PFSK-1 (cell line): Measurements from ENCODE around the gene U2AF2.

Experiments used
- FOXP2 ChIP-seq: optimal IDR thresholded peaks from 2 replicates; pipeline ENCODE3; 2011; ENCODE audit warnings: borderline replicate concordance, control low read depth, inconsistent platforms; ENCODE audit not compliant: insufficient read depth; ENCODE audit errors: extremely low read length, extremely low read depth
- POLR2AphosphoS5 ChIP-seq: IDR thresholded peaks from 2 replicates; pipeline ENCODE4 v1.6.1; 2012; ENCODE audit warnings: low read depth, mild to moderate bottlenecking, control low read depth, low read length, moderate library complexity
- REST ChIP-seq, 2 experiments: IDR thresholded peaks; 2 replicates each; pipeline versions ENCODE4 v1.6.1 to v1.8.0; 2011 to 2012; ENCODE audit warnings: low read depth in 2 of 2, low read length in 2 of 2, control low read depth in 1 of 2, inconsistent platforms in 1 of 2, mild to moderate bottlenecking in 1 of 2, moderate library complexity in 1 of 2; ENCODE audit not compliant: insufficient read depth in 1 of 2
- SIN3A ChIP-seq: IDR thresholded peaks from 2 replicates; pipeline ENCODE4 v1.6.1; 2012; ENCODE audit warnings: mild to moderate bottlenecking, low read length, moderate library complexity, borderline replicate concordance; ENCODE audit not compliant: insufficient read depth
- TAF1 ChIP-seq: IDR thresholded peaks from 2 replicates; pipeline ENCODE4 v1.6.1; 2012; ENCODE audit warnings: low read length, control low read depth, borderline replicate concordance; ENCODE audit not compliant: insufficient read depth

GRCh38 chr19:55642153-55643002 is 12.5 kb upstream of the U2AF2 start:
- TF ChIP-seq POLR2AphosphoS5 (peak; percentile 51; the same call in 1 of the 2 replicates), TAF1 (no peak), SIN3A (0 out of 2 replicates have a peak, but pooled peaks have one; percentile 35), REST (IDR thresholded peaks at IDR 0.05; ENCODE audit: insufficient read depth in 1 of 2, low read depth in 2 of 2, low read length in 2 of 2) (no peak), FOXP2 (no peak)
